ENCODE measurements around the gene KLHL4. TPM values are rescaled to one million over a fixed set of nuclear protein-coding genes. Genes with fewer than 3 reads are reported as not detected.

Gene KLHL4
- total RNA-seq, 4 donors from 2014 or later: 0.08 to 0.32 TPM; not detected in 2

- Histone ChIP-seq H3K27ac (no peak overlapping the region), H3K4me1 (no peaks in the 10 kb centered on the region), H3K27me3 (no peaks in the 10 kb centered on the region), H3K9me3 (no peaks in the 10 kb centered on the region), H3K4me3 (no peak overlapping the region), H3K36me3 (no peaks in the 10 kb centered on the region)
- DNase-seq (ENCODE audit: low spot score in 2 of 2): no peak
- TF ChIP-seq POLR2A (IDR thresholded peaks at IDR 0.05) (no peak), CTCF (IDR thresholded peaks at IDR 0.05) (no peak), EP300 (IDR thresholded peaks at IDR 0.05) (no peak), POLR2AphosphoS5 (IDR thresholded peaks at IDR 0.05) (no peak)
- 59% methylated on average over 10 of the region's 10 CpGs for WGBS
Observed at GRCh38 chrX:87528487-87528886, 10.9 kb downstream of the KLHL4 start.

- no peak for TF ChIP-seq POLR2AphosphoS5 (IDR thresholded peaks at IDR 0.05)
- no peak for TF ChIP-seq EP300 (IDR thresholded peaks at IDR 0.05)
- no peak for TF ChIP-seq POLR2A (IDR thresholded peaks at IDR 0.05)
- Histone ChIP-seq H3K4me1 (no peaks in the 10 kb centered on the region), H3K36me3 (no peaks in the 10 kb centered on the region), H3K9me3 (no peaks in the 10 kb centered on the region), H3K27me3 (no peaks in the 10 kb centered on the region), H3K27ac (no peak overlapping the region), H3K4me3 (no peak overlapping the region)
- WGBS: 69% methylated on average over 1 of the region's 1 CpG
- DNase-seq (ENCODE audit: low spot score in 2 of 2): no peak
Observed at GRCh38 chrX:87571964-87572363, 54.4 kb downstream of the KLHL4 start.

- no peak for DNase-seq (ENCODE audit: low spot score in 2 of 2)
- WGBS: 53% methylated on average over 3 of the region's 3 CpGs
Observed at GRCh38 chrX:87572901-87573300, 55.3 kb downstream of the KLHL4 start.

GRCh38 chrX:87578978-87579377, 61.4 kb downstream of the KLHL4 start:
- Histone ChIP-seq H3K4me1 (no peaks in the 10 kb centered on the region), H3K36me3 (no peaks in the 10 kb centered on the region), H3K4me3 (no peak overlapping the region), H3K27me3 (no peaks in the 10 kb centered on the region), H3K9me3 (no peaks in the 10 kb centered on the region), H3K27ac (no peak overlapping the region)
- TF ChIP-seq CTCF (IDR thresholded peaks at IDR 0.05) (no peak), POLR2A (IDR thresholded peaks at IDR 0.05) (no peak), EP300 (IDR thresholded peaks at IDR 0.05) (no peak), POLR2AphosphoS5 (IDR thresholded peaks at IDR 0.05) (no peak)
- DNase-seq (ENCODE audit: low spot score in 2 of 2): no peak
- WGBS: 41% methylated on average over 1 of the region's 1 CpG

More at GRCh38 chrX:87572901-87573300, 55.3 kb downstream of the KLHL4 start:
- Histone ChIP-seq H3K36me3 (no peaks in the 10 kb centered on the region), H3K9me3 (no peaks in the 10 kb centered on the region), H3K27me3 (no peaks in the 10 kb centered on the region), H3K27ac (no peak overlapping the region), H3K4me1 (no peaks in the 10 kb centered on the region), H3K4me3 (no peak overlapping the region)
- TF ChIP-seq POLR2A (IDR thresholded peaks at IDR 0.05): no peak
- TF ChIP-seq CTCF (IDR thresholded peaks at IDR 0.05): no peak

- Histone ChIP-seq H3K27me3 (no peaks in the 10 kb centered on the region), H3K27ac (no peak overlapping the region), H3K4me3 (no peak overlapping the region), H3K36me3 (no peaks in the 10 kb centered on the region), H3K9me3 (no peaks in the 10 kb centered on the region), H3K4me1 (no peaks in the 10 kb centered on the region)
- 100% methylated on average over 1 of the region's 2 CpGs for WGBS
- TF ChIP-seq CTCF (IDR thresholded peaks at IDR 0.05) (no peak), POLR2A (IDR thresholded peaks at IDR 0.05) (no peak), POLR2AphosphoS5 (IDR thresholded peaks at IDR 0.05) (no peak), EP300 (IDR thresholded peaks at IDR 0.05) (no peak)
- no peak for DNase-seq (ENCODE audit: low spot score in 2 of 2)
Observed at GRCh38 chrX:87580862-87581261, 63.3 kb downstream of the KLHL4 start.

- H3K9me3 ChIP-seq: no peaks in the 10 kb centered on the region
- no peak for DNase-seq (ENCODE audit: low spot score in 2 of 2)
- no peak overlapping the region for H3K27ac ChIP-seq
- no peaks in the 10 kb centered on the region for H3K27me3 ChIP-seq
- no peak overlapping the region for H3K4me3 ChIP-seq
- WGBS: 86% methylated on average over 6 of the region's 6 CpGs
- H3K36me3 ChIP-seq: no peaks in the 10 kb centered on the region
- TF ChIP-seq CTCF (IDR thresholded peaks at IDR 0.05) (no peak), POLR2A (IDR thresholded peaks at IDR 0.05) (no peak), EP300 (IDR thresholded peaks at IDR 0.05) (no peak), POLR2AphosphoS5 (IDR thresholded peaks at IDR 0.05) (no peak)
- no peaks in the 10 kb centered on the region for H3K4me1 ChIP-seq
Observed at GRCh38 chrX:87582453-87582852, 64.9 kb downstream of the KLHL4 start.
